Left cardiac atrium (tissue), 4 donors: ENCODE data around the gene STEAP3. TPM values are rescaled to one million over a fixed set of nuclear protein-coding genes. Genes with fewer than 3 reads are reported as not detected.

ENCODE experiments used
- ATAC-seq, 2 donors: fragments of 200-7000 bp; cut with Tn5 transposase; one replicate each; pipeline ENCODE4 v1.9.1; 2020; ENCODE audit warnings: mild to moderate bottlenecking in 2 of 2, moderate library complexity in 2 of 2
- DNase-seq: peaks from one replicate; pipeline ENCODE4 v3.0.0-alpha.2; 2020
- intact Hi-C, 2 donors: fragments of 100-400 bp; cut with DNase I; formaldehyde crosslinking; loops; one replicate each; pipeline versions ENCODE4 v1.14.1 to v1.15.1; 2022 to 2023
- total RNA-seq, 2 donors: library from RNA; stranded (reverse); fragmentation: NEBNext Ultra II Directional; extraction: Animal tissue kit (Norgen Biotek cat#: 25700); gene quantifications; one replicate each; pipeline ENCODE4 v1.2.1, GENCODE V29; 2021
- donor health status: DM: no; HTN: yes; CAD: no.
- donor health status: DM: no; HTN: yes; CAD: no; lungs with severe emphysema.
- donor health status: DM: yes; HTN: yes; CAD: no.
- donor health status: Dilated cardiomyopathy.

Gene STEAP3
- total RNA-seq, 2 donors from 2014 or later, result 7.7 to 11.2 TPM

GRCh38 chr2:119196301-119197125 lies 27.1 kb upstream of the STEAP3 start:
- no peak for ATAC-seq
- DNase-seq, result no peak
- intact Hi-C loops, result no loop called here

GRCh38 chr2:119197126-119197405 lies 26.6 kb upstream of the STEAP3 start:
- intact Hi-C loops, result no loop called here
- DNase-seq (no peak), ATAC-seq (no peak)

GRCh38 chr2:119197529-119198239 lies 25.9 kb upstream of the STEAP3 start:
- ATAC-seq (peak in 1 of 2 donors; percentile 23), DNase-seq (no peak)
- intact Hi-C loops, result no loop called here

- DNase-seq, result no peak
- intact Hi-C loops, result no loop called here
- peak; percentile 38 to 71 for ATAC-seq
These were observed 25.3 kb upstream of the STEAP3 start for GRCh38 chr2:119198240-119198840.

GRCh38 chr2:119201815-119202214 lies 21.8 kb upstream of the STEAP3 start:
- DNase-seq (no peak), ATAC-seq (no peak)
- intact Hi-C loops, result no loop called here

GRCh38 chr2:119202610-119203310 lies 20.9 kb upstream of the STEAP3 start:
- intact Hi-C loops, result no loop called here
- no peak for DNase-seq
- no peak for ATAC-seq

- DNase-seq, result no peak
- ATAC-seq, result no peak
- intact Hi-C loops, result no loop called here
These were observed 19.1 kb upstream of the STEAP3 start for GRCh38 chr2:119204525-119204924.

GRCh38 chr2:119205001-119205706 lies 18.5 kb upstream of the STEAP3 start:
- ATAC-seq, result no peak
- intact Hi-C loops, result no loop called here
- no peak for DNase-seq

GRCh38 chr2:119206201-119206600 lies 17.4 kb upstream of the STEAP3 start:
- ATAC-seq, result no peak
- intact Hi-C loops, result no loop called here
- DNase-seq, result no peak

- intact Hi-C loops, result no loop called here
- no peak for ATAC-seq
- DNase-seq, result no peak
These were observed 16.2 kb upstream of the STEAP3 start for GRCh38 chr2:119207447-119207846.

- intact Hi-C loops, result no loop called here
- ATAC-seq (no peak), DNase-seq (no peak)
These were observed 14.8 kb upstream of the STEAP3 start for GRCh38 chr2:119208791-119209203.

- DNase-seq (no peak), ATAC-seq (peak in 1 of 2 donors; percentile 53)
- intact Hi-C loops, result loop anchor here in 1 of 2 donors (10.0 kb wide), 1 partner anchor 53 kb away; no protein-coding TSS in a partner anchor
These were observed 11.4 kb upstream of the STEAP3 start for GRCh38 chr2:119212139-119212800.

- ATAC-seq, result no peak
- intact Hi-C loops, result loop anchor here in 1 of 2 donors (10.0 kb wide), 1 partner anchor 50 kb away; no protein-coding TSS in a partner anchor
- no peak for DNase-seq
These were observed 9.1 kb upstream of the STEAP3 start for GRCh38 chr2:119214453-119215037.

GRCh38 chr2:119216994-119217393 lies 6.6 kb upstream of the STEAP3 start:
- intact Hi-C loops, result loop anchor here in 1 of 2 donors (10.0 kb wide), 1 partner anchor 48 kb away; no protein-coding TSS in a partner anchor
- DNase-seq (no peak), ATAC-seq (no peak)

GRCh38 chr2:119218478-119219064 lies 5.1 kb upstream of the STEAP3 start:
- ATAC-seq (peak in 1 of 2 donors; percentile 17), DNase-seq (no peak)
- intact Hi-C loops, result loop anchor here in 1 of 2 donors (10.0 kb wide), 1 partner anchor 46 kb away; no protein-coding TSS in a partner anchor

GRCh38 chr2:119219873-119220272 lies 3.8 kb upstream of the STEAP3 start:
- intact Hi-C loops, result loop anchor here in 1 of 2 donors (10.0 kb wide), 1 partner anchor 45 kb away; no protein-coding TSS in a partner anchor
- ATAC-seq, result no peak
- no peak for DNase-seq

GRCh38 chr2:119220720-119221301 lies 2.8 kb upstream of the STEAP3 start:
- no peak for ATAC-seq
- intact Hi-C loops, result no loop called here
- DNase-seq, result no peak
